HG03060 (cell line): ENCODE data around the gene SCN10A.

Experiments used
- ATAC-seq: cut with Tn5 transposase; IDR thresholded peaks from one replicate; pipeline ENCODE4 v1.9.1; 2021; ENCODE audit warnings: low read depth, moderate number of reproducible peaks; ENCODE audit not compliant: unreplicated experiment

SCN10A gene

GRCh38 chr3:38722781-38723568, 93.0 kb downstream of the SCN10A start:
- no peak for ATAC-seq

GRCh38 chr3:38721207-38721772, 94.7 kb downstream of the SCN10A start:
- ATAC-seq = no peak

- ATAC-seq = no peak
Measured at GRCh38 chr3:38720465-38720864, 95.6 kb downstream of the SCN10A start.

- no peak for ATAC-seq
Measured at GRCh38 chr3:38717355-38718240, 98.4 kb downstream of the SCN10A start.

GRCh38 chr3:38713121-38713520, 102.9 kb downstream of the SCN10A start:
- ATAC-seq = no peak

GRCh38 chr3:38711321-38711720, 104.7 kb downstream of the SCN10A start:
- no peak for ATAC-seq

GRCh38 chr3:38707730-38708129, 108.3 kb downstream of the SCN10A start:
- no peak for ATAC-seq

- no peak for ATAC-seq
Measured at GRCh38 chr3:38706961-38707360, 109.1 kb downstream of the SCN10A start.

- no peak for ATAC-seq
Measured at GRCh38 chr3:38702231-38702630, 113.8 kb downstream of the SCN10A start.

GRCh38 chr3:38698760-38699159, 117.3 kb downstream of the SCN10A start:
- ATAC-seq = no peak

- ATAC-seq = no peak
Measured at GRCh38 chr3:38698061-38698460, 118.0 kb downstream of the SCN10A start.

GRCh38 chr3:38696034-38696433, 120.0 kb downstream of the SCN10A start:
- ATAC-seq = no peak

GRCh38 chr3:38690185-38690584, 125.8 kb downstream of the SCN10A start:
- ATAC-seq = no peak

GRCh38 chr3:38689774-38690173, 126.2 kb downstream of the SCN10A start:
- no peak for ATAC-seq

- no peak for ATAC-seq
Measured at GRCh38 chr3:38689346-38689745, 126.7 kb downstream of the SCN10A start.

- ATAC-seq = no peak
Measured at GRCh38 chr3:38687321-38687720, 128.7 kb downstream of the SCN10A start.

- no peak for ATAC-seq
Measured at GRCh38 chr3:38684546-38684945, 131.5 kb downstream of the SCN10A start.

GRCh38 chr3:38669668-38670067, 146.3 kb downstream of the SCN10A start:
- ATAC-seq = no peak

- ATAC-seq = no peak
Measured at GRCh38 chr3:38662544-38662943, 153.5 kb downstream of the SCN10A start.

GRCh38 chr3:38658841-38659240, 157.2 kb downstream of the SCN10A start:
- no peak for ATAC-seq

GRCh38 chr3:38657369-38657768, 158.6 kb downstream of the SCN10A start:
- ATAC-seq = no peak
